CD4-positive, alpha-beta T cell treated with Interleukin-4 for 4 hours (primary cell): ENCODE measurements around the gene TENT4B.
A peak's percentile ranks its signal among the peaks of the same experiment; 100 is the strongest.
"Not testable (repeated sequence)": the region's sequence is repeated elsewhere in the genome, so short reads cannot be mapped to it uniquely, and the experiment has no call there.

ENCODE experiments used
- DNase-seq: peaks from one replicate; pipeline ENCODE4 v3.0.0-alpha.2; 2020

The TENT4B gene

DNA sequence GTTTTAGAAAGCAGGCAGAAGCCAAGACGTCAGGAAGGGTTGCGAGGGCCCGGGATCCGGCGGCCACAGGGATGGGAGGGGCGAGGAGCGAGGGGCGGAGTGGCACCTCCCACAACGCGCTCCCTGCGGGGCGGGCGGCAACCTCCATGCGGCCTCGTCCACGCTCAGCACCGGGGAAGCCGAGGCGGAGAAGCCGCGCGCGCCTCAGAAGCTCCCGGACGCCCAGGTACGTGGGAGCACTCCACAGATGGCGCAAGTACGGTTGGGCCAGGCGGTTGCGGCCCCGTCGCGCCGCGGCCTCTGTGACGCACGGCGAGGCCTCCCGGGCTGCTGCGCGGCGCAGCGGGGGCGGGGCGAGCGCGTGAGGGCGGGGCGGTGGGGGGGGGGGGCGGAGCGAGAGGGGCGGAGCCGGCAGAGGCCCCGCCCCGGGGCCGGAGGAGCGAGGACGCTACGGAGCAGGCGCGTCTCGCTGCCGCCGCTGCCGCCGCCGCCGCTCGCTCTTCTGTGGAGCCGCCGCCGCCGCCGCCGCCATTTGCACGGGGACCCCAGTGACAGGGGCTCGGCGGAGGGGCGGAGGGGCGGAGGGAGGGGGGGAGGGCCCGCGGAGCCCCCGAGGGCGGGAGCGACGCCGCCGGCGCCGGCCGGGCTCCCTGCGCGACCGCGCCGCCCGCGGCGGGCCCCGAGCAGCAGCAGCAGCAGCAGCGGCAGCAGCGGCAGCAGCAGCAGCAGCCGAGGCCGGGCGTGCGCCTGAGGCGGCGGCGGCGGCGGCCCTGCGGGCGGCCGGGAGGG lies at the start of gene TENT4B:
Gene TENT4B, plus strand, starts transcription at position 500 of the 789 bp plus-strand sequence. CDS start 316 bp downstream, outside the sequence.
- peak; percentile 88 for DNase-seq

DNA sequence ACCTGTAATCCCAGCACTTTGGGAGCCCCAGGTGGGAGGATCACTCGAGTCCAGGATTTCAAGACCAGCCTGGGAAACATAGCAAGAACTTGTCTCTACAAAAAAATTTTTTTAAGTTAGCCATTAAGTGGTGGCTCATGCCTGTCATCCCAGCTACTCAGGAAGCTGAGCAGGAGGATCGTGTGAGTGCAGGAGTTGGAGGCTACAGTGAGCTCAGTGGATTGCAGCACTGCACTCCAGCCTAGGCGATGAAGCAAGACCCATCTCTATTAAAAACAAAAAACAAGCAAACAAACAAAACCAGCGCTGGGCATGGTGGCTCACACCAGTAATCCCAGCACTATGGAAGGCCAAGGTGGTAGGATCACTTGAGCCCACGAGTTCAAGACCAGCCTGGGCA lies 49.3 kb upstream of the TENT4B start:
- DNase-seq = no peak

DNA sequence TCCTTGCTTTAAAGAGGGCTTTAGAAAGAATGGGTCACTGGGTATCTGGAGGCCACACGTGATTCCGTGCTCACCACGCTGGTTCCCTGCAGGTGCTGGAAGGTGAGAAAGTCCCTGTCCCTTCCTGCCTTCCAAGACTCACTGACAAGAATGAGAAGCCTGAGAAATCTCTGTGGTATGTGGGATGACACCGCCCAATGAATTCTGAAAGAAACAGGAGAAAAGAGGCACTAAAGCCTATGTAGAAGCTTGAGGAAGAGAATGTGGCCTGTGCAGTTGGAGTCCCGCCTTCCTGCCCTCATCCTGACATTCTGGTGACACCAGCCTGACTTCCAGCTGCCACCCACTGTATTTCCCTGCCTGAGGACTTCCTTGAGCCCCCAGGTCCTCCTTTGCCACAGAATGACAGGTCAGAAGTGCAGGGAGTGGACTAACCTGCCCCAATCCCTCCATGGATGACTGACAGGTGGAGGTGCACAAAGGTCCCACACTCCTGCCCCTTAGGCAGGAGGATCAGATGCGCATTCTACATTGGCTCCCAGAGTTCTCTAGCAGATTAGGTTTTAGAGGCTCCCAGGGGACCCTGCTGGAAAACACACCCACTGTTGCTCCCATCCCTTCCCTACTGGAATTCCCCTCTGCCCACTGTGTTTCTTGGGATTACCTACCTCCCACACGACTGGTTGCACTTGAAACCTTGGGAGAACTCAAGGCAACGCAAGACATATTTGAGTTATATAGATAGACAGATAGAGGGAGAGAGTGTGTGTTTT lies 38.6 kb upstream of the TENT4B start:
- no peak for DNase-seq

DNA sequence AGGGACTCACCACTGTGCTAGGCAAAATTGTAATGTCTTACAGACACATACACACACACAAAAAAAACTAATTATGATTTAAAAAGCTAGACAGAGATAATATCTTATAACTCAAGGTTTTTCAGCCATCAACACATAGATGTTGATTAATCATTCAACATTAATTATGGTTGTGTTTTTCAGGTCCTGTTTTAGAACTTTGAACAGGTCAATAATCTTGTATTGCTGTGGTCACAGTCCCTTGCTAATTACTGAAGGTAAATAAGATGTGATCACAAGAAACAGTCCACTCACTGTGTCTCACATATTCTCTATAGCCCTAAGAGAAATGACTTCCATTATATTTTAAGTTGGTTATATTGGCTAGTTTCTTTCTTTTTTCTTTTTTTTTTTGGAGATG lies 32.4 kb upstream of the TENT4B start:
- DNase-seq = no peak

DNA sequence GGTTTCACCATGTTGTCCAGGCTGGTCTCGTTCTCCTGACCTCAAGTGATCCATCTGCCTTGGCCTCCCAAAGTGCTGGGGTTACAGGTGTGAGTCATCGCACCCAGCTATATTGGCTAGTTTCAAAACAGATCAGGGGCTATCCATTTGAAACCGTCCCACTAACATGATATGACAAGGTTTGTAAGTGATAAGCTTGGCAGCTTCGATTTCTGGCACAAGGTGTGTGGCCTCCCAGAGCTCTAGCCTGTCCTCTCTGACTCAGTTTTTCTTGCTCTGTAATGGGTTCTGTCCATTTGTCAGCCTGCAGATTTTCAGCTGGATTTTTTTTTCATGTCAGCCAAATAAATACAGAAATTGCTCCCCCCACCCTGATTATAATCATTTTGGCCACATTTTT lies 31.8 kb upstream of the TENT4B start:
- DNase-seq = no peak

DNA sequence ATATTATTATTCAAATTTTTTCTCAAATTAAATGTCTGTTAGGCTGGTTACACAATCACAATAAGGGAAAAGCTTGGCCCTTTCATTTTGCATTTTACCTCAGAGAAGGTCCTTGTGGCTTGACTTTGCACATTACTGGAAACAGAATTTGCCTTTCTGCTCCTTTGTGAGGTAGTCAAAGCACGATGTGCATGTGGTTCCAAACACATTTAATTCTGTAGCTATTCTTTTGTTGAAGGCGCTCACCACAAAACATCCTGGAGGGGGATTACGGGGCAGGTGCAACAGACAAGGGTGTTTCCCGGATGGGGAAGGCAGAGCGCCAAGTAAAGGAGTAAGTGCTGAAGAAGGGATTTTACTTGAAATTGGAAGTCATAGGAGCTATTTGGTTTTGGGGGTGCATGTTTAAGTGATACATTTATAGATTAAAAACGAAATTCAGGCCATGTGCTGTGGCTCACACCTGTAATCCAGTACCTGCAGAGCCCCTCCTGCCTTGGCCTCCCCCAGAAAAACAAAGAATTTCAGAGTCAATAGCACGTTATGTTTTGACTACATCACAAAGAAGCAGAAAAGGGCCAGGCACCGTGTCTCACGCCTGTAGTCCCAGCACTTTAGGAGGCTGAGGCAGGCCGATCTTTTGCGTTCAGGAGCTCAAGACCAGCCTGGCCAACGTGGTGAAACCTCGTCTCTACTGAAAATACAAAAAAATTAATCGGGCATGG lies 31.2 kb upstream of the TENT4B start:
- peak; percentile 8 for DNase-seq

DNA sequence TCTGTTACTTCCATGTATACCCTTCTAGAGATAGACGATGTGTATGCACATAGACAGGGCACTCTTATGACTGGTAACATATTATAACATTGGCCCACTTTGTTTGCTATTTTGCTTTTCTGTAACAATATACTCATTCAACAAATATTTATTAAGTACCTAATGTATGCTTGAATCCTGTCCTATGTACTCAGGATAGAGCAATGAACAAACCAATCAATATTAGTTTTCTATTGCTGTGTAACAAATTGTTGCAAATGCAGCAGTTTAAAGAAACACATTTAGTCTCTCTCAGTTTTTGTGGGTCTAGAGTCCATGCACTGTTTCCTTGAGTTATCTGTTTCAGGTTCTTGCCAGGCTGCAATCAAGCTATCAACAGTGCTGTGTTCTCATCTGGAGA lies 29.7 kb upstream of the TENT4B start:
- no peak for DNase-seq

DNA sequence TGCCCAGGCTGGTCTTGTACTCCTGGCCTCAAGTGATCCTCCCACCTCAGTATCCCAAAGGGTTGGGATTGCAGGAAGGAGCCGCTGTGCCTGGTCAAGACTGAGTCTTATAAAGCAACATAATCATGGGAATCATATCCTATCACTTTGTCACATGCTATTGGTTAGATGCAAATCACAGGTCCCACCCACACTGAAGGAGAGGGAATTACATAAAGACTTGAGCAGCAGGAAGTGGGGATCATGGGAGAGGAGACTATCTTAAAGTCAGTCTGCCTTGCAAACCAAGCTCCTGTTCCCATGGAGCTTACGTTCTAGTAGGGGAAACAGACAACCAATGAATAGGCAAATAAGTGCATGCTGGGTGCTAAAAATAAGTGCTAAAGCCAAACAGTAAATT lies 28.3 kb upstream of the TENT4B start:
- DNase-seq = no peak

DNA sequence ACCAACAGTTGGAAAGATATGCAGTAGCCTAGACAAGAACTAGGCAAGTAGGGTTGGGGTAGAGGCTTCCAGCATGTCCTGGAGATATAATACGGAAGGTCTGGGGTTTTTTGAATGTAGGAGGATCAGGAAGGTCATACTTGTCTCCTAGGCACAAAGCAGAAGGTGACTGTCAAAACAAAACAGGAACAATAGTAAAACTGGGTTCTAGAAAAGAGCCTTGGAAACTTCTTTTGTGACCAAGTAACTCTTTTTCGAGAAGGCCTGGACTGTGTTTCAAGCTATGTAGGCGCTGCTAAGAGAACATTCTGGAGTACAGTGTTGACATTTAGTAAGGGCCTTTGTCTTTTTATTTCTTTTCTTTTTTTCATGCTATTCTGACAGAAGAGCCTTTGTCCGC lies 26.9 kb upstream of the TENT4B start:
- no peak for DNase-seq

DNA sequence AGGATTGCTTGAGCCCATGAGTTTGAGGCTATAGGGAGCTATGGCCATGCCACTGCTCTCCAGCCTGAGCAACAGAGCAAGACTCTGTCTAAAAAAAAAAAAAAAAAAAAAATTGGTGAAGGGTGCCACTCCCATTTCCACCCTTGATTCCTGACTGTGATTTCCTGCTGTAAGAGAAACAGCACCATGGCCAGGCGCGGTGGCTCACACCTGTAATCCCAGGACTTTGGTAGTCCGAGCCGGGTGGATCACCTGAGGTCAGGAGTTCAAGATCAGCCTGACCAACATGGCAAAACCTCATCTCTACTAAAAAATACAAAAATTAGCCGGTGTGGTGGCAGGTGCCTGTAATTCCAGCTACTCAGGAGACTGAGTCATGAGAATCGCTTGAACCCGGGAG lies 20.5 kb upstream of the TENT4B start:
- DNase-seq = not testable (repeated sequence)

DNA sequence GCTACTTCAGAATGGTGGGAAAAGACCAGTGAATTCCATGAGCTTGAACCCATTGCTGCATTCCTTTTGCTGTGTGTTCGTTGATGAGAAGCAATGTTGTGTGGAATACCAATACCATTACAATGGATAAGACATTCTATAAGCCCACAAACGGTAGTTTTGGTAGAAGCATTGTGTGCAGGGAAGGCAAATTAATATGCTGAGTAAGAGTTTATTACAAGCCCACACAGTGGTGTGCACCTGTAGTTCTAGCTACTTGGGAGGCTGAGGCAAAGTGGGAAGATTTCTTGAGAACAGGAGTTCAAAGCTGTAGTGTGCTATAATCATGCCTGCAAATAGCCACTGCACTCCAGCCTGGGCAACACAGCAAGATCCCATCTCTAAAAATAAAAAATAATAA lies 19.9 kb upstream of the TENT4B start:
- DNase-seq = no peak

DNA sequence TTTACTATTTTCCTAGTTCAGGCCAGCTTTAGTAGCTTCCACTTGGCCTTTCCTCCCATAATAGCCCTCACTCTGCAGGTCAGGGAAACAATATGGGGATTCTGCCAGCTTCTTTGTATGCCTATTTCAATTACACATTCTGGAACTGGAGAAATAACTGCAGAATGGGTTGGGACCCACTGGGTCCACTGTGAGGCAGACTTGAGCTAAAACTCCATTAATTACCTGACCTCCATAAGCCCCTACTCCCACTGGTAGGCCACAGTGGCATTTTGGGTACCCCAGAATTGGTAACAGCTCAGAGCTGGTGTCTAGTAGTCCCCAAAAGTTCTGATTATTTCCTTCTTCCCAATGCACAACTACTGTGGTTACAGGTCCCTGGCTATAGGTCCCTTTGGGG lies 16.7 kb upstream of the TENT4B start:
- no peak for DNase-seq

DNA sequence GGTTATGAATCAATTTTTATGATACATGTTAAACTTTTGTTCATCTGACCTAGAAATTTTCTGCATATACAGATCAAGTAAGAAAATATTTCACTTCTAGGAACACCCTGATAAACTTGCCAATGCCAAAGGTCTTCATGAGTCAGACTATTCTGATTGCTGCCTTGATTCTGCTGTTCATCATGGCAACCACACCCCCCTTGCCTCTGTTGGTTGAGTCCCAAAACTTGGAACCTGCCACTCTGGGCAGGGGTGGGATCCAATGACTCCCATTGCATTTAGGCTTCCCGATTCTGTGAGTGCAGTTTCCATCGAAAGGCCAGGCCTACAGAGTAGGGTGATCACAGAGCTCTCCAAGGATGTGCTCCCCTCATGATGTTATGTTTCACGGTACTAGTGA lies 15.8 kb upstream of the TENT4B start:
- DNase-seq = no peak

DNA sequence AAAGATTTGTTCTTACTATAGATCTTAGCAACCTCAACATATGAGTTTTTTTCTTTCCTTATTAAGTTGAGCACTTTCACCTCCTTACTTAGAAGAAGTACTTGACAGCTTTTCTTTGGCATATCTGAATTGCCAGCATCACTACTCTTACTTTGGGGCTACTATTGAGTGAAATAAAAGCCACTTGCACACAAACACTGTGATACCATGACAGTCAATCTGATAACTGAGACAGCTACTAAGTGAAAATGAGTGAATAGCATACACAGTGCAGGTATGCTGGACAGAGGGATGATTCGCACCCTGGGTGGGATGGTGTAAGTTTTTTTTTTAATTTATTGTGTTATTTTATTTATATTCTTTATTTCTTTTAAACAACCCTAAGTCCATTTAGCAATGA lies 13.5 kb upstream of the TENT4B start:
- DNase-seq = no peak

DNA sequence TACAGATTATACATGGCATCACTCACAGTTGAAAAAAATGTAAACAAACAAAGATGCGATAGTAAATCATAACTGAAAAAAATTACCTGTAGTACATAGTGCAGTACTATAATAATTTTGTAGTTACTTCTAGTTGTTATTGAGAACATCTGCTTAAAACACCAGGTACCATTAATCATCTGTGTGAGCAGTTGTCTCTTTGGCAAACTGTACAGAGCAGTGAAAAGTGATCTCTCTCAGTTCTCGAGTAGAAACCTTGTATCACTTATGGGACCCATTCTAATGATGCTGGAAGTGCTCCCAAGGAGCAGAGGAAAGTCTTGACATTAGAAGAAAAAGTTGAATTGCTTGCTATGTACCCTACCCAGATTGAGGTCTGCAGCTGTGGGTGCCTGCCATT lies 8.9 kb upstream of the TENT4B start:
- no peak for DNase-seq

DNA sequence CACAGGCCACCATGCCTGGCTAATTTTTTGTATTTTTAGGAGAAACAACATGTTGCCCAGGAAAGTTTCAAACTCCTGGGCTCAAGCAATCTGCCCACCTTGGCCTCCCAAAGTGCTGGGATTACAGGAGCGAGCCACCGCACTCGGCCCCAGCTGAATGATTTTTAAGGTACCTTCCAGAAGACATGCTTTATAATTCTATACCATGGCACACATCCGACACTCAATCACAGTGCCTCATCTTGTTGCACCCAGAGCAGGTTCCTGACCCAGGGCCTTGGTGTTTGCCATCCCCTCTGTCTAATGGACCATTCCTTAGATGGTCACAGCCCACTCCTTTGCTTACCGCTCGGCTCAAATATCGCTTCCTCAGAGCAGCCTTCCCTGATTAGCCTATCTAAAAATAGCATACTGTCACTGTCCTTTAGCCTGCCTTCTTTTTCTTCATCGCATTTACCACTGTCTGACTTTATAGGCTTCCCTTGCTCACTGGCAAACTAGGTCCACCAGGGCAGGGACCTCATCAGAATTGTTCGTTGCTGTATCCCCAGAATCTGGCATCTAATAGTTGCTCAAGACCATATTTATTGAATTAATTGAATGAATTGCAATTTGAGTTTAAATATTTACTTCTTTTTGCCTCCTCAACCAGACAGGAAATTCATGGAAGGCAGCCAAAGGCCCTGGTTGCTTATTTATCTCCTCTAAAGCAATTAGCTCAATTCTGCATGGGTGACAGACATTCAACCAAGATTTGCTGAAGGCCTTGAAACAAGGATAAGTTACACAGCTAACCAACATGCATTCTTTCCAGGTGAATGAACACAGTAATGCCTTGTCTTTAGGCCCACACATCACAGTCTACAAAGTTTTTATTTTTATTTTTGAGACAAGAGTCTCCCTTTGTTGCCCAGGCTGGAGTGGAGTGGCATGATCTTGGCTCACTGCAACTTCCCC lies 6.3 kb upstream of the TENT4B start:
- DNase-seq = no peak

DNA sequence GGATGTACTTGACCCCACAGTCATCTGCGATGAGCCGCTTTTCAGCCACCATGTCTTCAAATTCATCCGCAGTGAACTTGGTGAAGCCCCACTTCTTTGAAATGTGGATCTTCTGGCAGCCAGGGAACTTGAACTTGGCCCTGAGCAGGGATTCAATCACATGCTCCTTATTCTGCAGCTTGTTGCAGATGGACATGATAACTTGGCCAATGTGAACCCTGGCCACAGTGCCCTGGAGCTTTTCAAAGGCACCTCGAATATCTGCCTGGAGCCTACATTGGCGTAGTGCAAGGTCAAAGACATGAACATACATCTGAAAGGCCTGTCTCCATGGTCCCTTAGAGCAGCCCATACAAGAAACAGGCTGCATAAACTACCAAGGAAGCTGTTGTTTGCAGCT lies 1.8 kb upstream of the TENT4B start:
- no peak for DNase-seq

DNA sequence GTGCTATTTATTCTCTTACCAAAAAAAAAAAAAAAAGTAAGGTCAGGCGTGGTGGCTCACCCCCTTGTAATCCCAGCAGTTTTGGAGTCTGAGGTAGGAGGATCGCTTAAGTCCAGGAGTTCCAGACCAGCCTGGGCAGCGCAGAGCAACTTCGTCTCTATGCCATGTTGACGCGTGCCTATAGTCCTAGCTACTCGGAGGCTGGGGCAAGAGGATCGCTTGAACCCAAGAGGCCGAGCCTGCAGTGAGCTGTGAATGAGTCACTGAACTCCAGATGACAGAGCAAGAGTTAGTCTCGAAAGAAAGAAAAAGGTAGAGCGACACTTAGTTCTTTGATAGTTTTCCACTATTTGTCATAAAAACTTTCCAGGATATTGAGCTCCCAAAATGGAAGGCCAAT lies 1.4 kb upstream of the TENT4B start:
- DNase-seq = no peak

DNA sequence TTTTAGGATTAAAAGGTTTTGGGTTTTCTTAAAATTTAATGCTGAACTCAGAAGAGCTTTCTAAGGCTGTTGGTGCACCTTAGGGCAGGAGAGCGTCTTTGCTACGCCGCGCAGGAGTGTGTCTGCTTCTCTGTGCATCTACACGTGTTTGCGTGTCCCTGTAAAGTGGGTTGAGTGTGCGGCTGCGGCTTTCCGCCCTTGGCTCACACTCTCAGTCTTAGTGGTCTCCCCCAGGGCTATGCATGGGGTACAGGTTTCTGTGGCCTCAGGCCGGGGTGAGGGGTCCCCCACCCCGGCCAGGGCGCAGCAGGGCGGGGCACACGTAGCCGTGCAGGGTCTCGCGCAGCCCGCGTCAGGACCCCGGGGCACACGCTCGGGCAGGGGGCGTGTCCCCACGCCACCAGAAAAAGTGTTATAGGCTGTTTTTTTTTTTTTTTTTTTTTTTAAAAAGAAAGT lies 727 bp upstream of the TENT4B start:
- DNase-seq = peak; percentile 65

DNA sequence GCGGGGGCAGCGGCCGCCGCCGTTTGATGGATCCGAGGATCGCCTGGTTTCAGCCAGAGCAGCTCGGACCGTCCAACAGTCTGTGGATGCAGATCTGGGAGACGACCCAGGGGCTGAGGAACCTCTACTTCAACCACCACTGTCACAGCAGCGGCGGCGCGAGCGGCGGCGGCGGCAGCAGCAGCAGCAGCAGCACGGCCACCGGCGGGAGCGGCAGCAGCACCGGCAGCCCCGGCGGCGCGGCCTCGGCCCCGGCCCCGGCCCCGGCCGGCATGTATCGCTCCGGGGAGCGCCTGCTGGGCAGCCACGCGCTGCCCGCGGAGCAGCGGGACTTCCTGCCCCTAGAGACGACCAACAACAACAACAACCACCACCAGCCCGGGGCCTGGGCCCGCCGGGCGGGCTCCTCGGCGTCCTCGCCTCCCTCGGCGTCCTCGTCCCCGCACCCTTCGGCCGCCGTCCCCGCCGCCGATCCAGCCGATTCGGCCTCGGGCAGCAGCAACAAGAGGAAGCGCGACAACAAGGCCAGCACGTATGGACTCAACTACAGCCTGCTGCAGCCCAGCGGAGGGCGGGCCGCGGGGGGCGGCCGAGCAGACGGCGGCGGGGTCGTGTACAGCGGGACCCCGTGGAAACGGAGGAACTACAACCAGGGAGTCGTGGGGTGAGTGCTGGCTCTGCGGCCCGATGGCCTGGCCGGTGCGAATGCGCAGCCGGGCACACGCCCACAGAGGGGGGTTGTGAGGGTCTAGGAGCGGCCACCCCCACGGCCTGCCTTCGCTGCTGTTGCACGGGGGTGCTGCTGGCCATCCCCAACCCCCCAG lies 702 bp downstream of the TENT4B start:
- no peak for DNase-seq

DNA sequence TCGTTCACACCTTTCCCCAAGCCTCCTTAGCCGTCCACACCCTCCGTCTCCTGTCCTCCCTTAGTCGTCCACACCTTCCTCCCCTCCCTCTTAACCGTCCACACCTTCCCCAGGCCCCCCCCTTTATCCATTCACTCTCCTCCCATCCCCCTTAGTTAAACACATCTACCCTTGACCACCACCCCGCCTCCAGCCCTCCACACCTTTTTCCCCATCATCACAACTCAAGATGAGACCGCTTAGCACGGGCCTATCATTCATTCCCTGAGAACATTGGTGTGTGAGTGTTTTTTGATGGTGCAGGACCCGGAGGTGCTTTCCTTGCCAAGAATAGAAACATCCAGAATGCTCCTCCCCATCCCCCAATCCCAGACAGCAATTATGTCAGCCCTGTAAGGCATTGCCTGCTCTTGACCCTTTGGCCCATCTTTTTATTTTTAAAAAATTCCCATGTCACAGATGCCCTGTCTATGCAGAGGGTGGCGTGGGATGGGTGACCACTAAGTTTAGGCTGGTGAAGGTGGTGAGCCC lies 1.4 kb downstream of the TENT4B start:
- no peak for DNase-seq
